DND-41 (cell line): ENCODE data around the gene VAV2.

ENCODE experiments used
- CTCF ChIP-seq: IDR thresholded peaks from 2 replicates; pipeline ENCODE4 v1.5.1; 2012; ENCODE audit warnings: borderline replicate concordance, low read length, moderate library complexity, mild to moderate bottlenecking; ENCODE audit not compliant: poor library complexity, severe bottlenecking; ENCODE audit errors: extremely low read depth
- EZH2 ChIP-seq: IDR thresholded peaks from 3 replicates; pipeline ENCODE4 v1.6.1; 2012; ENCODE audit warnings: borderline replicate concordance, low read depth, mild to moderate bottlenecking, moderate library complexity, low read length, inconsistent platforms; ENCODE audit not compliant: severe bottlenecking

DNA sequence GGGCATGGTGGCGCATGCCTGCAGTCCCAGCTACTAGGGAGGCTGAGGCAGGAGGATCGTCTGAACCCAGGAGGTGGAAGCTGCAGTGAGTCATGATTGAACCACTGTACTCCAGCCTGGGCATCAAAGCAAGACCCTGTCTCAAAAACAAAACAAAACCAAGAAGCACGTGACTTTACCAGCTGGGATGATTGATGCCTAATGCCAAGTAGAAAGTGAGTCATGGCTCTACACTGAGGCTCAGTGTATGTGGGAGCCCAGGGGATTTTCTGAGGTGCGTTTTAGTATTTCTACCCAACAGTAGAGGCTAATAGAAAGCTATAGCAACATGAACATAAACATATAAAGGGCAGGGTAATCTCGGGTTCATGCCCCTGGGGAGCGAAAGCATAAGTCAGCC, 19.3 kb upstream of the VAV2 start:
- TF ChIP-seq CTCF (no peak), EZH2 (no peak)
